Measurements from ENCODE around the gene SRCIN1. TPM values are rescaled to one million over a fixed set of nuclear protein-coding genes. Genes with fewer than 3 reads are reported as not detected.

Gene SRCIN1
- total and polyA plus RNA-seq, 12 donors: 0.27 to 3.2 (median 1.2) TPM

DNA sequence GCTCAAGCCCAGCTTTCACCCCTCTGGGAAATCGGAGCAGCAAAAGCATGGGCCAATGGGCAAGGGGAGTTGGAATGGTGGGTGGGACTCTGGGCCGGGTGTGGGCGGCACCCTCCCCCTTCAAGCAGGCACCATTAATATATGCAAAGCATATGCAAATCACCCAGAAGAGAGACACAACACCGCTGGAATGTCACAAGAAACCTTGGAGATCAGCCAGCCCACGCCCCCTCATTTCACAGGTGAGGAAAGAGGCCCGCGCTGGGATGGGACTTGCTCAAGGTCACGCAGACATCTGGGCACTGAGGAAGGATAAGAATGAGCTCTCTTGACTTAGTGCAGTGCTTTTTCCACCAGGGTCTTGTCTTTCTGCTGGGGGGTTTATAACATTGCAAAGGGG lies 4.8 kb downstream of the SRCIN1 start:
- DNase-seq (no peak), ATAC-seq (no peak)
- no peak for TF ChIP-seq CTCF (IDR thresholded peaks at IDR 0.05)
- WGBS, 2 donors: 73 to 75% methylated on average over 8 of the region's 8 CpGs
- no peaks in the 10 kb centered on the region for H3K9me3 ChIP-seq
- H3K4me1 ChIP-seq: peaks cover 0 to 12% (median 6%) of the 10 kb centered on the region in 9 donors
- no peaks in the 10 kb centered on the region for H3K36me3 ChIP-seq
- peaks cover 0 to 97% (median 58%) of the 10 kb centered on the region in 7 donors for H3K27me3 ChIP-seq
- H3K4me3 ChIP-seq: no peak overlapping the region
- intact Hi-C loops (cut with DNase I): loop anchor here in 1 of 10 donors (5.0 kb wide), 1 partner anchor 54 kb away; no protein-coding TSS in a partner anchor
- no peak overlapping the region for H3K27ac ChIP-seq

DNA sequence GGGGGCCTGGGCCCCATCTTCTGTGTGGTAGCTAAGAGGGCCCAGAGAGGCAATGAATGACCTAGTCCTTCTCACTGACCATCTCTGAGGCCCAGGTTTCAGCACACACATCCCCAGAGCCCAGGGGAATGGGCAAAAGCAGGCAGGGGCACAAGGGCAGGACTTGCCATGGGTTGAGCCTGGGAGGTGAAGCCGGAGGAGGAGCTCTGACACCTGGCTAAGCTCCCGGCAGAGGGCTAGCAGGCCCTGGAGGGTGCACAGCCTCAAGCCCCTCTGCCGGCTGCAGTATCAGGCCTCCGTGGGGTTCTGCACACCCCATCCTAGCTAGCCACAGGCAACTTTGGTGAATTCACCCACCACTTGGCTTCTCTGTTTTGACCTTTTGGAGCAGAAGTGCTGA lies 5.3 kb downstream of the SRCIN1 start:
- Histone ChIP-seq H3K4me1 (peaks cover 0 to 12% (median 6%) of the 10 kb centered on the region in 9 donors), H3K4me3 (no peak overlapping the region), H3K27ac (no peak overlapping the region), H3K36me3 (no peaks in the 10 kb centered on the region), H3K9me3 (no peaks in the 10 kb centered on the region), H3K27me3 (peaks cover 0 to 100% (median 63%) of the 10 kb centered on the region in 7 donors)
- TF ChIP-seq CTCF (IDR thresholded peaks at IDR 0.05): no peak
- 75 to 79% methylated on average over 4 of the region's 4 CpGs for WGBS, 2 donors
- intact Hi-C loops (cut with DNase I): loop anchor here in 1 of 10 donors (5.0 kb wide), 1 partner anchor 53 kb away; no protein-coding TSS in a partner anchor
- no peak for ATAC-seq
- DNase-seq: no peak

- no peak for TF ChIP-seq CTCF (IDR thresholded peaks at IDR 0.05)
- H3K27me3 ChIP-seq: peaks cover 0 to 100% (median 63%) of the 10 kb centered on the region in 7 donors
- WGBS, 2 donors: 56 to 58% methylated on average over 9 of the region's 9 CpGs
- H3K27ac ChIP-seq: no peak overlapping the region
- no peak overlapping the region for H3K4me3 ChIP-seq
- H3K4me1 ChIP-seq: peaks cover 0 to 12% (median 6%) of the 10 kb centered on the region in 9 donors
- no peaks in the 10 kb centered on the region for H3K36me3 ChIP-seq
- H3K9me3 ChIP-seq: no peaks in the 10 kb centered on the region
- no peak for ATAC-seq
- intact Hi-C loops (cut with DNase I): no loop called here
- no peak for DNase-seq
Observed at GRCh38 chr17:38599398-38599856, 6.3 kb downstream of the SRCIN1 start.

- H3K27ac ChIP-seq: no peak overlapping the region
- peaks cover 0 to 12% (median 6%) of the 10 kb centered on the region in 9 donors for H3K4me1 ChIP-seq
- no peaks in the 10 kb centered on the region for H3K9me3 ChIP-seq
- TF ChIP-seq CTCF (IDR thresholded peaks at IDR 0.05): no peak
- no peaks in the 10 kb centered on the region for H3K36me3 ChIP-seq
- DNase-seq (no peak), ATAC-seq (no peak)
- 48 to 52% methylated on average over 3 of the region's 3 CpGs for WGBS, 2 donors
- no peak overlapping the region for H3K4me3 ChIP-seq
- intact Hi-C loops (cut with DNase I): no loop called here
- peaks cover 0 to 100% (median 63%) of the 10 kb centered on the region in 7 donors for H3K27me3 ChIP-seq
Observed at GRCh38 chr17:38598995-38599394, 6.8 kb downstream of the SRCIN1 start.
